Thoracic aorta (tissue), 2 donors: Measurements from ENCODE around the gene EXOC3L4. TPM values are rescaled to one million over a fixed set of nuclear protein-coding genes. Genes with fewer than 3 reads are reported as not detected.
"Not testable (repeated sequence)": the region's sequence is repeated elsewhere in the genome, so short reads cannot be mapped to it uniquely, and the experiment has no call there.

Experiments
- ATAC-seq: fragments of 150-250 bp; one replicate; pipeline ENCODE4 v1.8.0; 2017; ENCODE audit warnings: low read depth; ENCODE audit not compliant: insufficient number of reproducible peaks, low FRiP score
- DNase-seq: peaks from one replicate; pipeline ENCODE4 v3.0.0-alpha.2; 2020; ENCODE audit warnings: low spot score
- H3K27ac ChIP-seq, 2 donors: fragments of 200-600 bp; sonication (generic); 1 replicate in 1 of 2; 2 replicates in 1 of 2; pipeline ENCODE4 v1.5.1; 2016; ENCODE audit warnings: mild to moderate bottlenecking in 2 of 2, moderate library complexity in 2 of 2
- H3K27me3 ChIP-seq: fragments of 200-600 bp; sonication (generic); replicated peaks from 2 replicates; pipeline ENCODE4 v1.6.0; 2016; ENCODE audit warnings: mild to moderate bottlenecking; ENCODE audit not compliant: insufficient read depth
- H3K36me3 ChIP-seq: fragments of 200-600 bp; sonication (generic); one replicate; pipeline ENCODE4 v1.5.1; 2016
- H3K4me1 ChIP-seq, 2 donors: fragments of 200-600 bp; sonication (generic); 1 replicate in 1 of 2; 2 replicates in 1 of 2; pipeline versions ENCODE4 v1.5.1 to v1.6.0; 2016; ENCODE audit warnings: low read depth in 2 of 2, mild to moderate bottlenecking in 1 of 2; ENCODE audit not compliant: control insufficient read depth in 1 of 2
- H3K4me3 ChIP-seq: fragments of 200-600 bp; sonication (generic); 2 replicates; pipeline ENCODE4 v1.5.1; 2016; ENCODE audit warnings: mild to moderate bottlenecking
- H3K9me3 ChIP-seq: fragments of 200-600 bp; sonication (generic); 2 replicates; pipeline ENCODE4 v1.5.1; 2016
- CTCF ChIP-seq: fragments of 200-600 bp; sonication (generic); IDR thresholded peaks from one replicate; pipeline ENCODE4 v1.5.1; 2019; ENCODE audit warnings: antibody characterized with exemption
- total RNA-seq, 2 donors: library from RNA; depleted of rRNA; stranded (reverse); fragments of >200 nt; gene quantifications; one replicate each; pipeline versions ENCODE4 v1.1.0 to v1.2.3, GENCODE V29; 2016

EXOC3L4 gene
- total RNA-seq, 2 donors from 2014 or later, result not detected

- Histone ChIP-seq H3K27ac (no peak overlapping the region), H3K4me3 (no peak overlapping the region), H3K4me1 (peaks cover 11 to 19% of the 10 kb centered on the region in 2 donors), H3K9me3 (no peaks in the 10 kb centered on the region), H3K27me3 (no peaks in the 10 kb centered on the region), H3K36me3 (no peaks in the 10 kb centered on the region)
- DNase-seq (no peak), ATAC-seq (no peak)
- TF ChIP-seq CTCF, result no peak
Measured at GRCh38 chr14:103112400-103113243, 18.1 kb downstream of the EXOC3L4 start.

- Histone ChIP-seq H3K27me3 (no peaks in the 10 kb centered on the region), H3K4me1 (peaks cover 11 to 21% of the 10 kb centered on the region in 2 donors), H3K27ac (no peak overlapping the region), H3K4me3 (no peak overlapping the region), H3K36me3 (no peaks in the 10 kb centered on the region), H3K9me3 (no peaks in the 10 kb centered on the region)
- no peak for DNase-seq
- TF ChIP-seq CTCF, result no peak
- no peak for ATAC-seq
Measured at GRCh38 chr14:103113303-103113702, 18.8 kb downstream of the EXOC3L4 start.

GRCh38 chr14:103113774-103114173 lies 19.2 kb downstream of the EXOC3L4 start:
- ATAC-seq, result no peak
- no peaks in the 10 kb centered on the region for H3K27me3 ChIP-seq
- DNase-seq, result no peak
- no peaks in the 10 kb centered on the region for H3K9me3 ChIP-seq
- no peak for TF ChIP-seq CTCF
- H3K27ac ChIP-seq, result no peak overlapping the region
- no peak overlapping the region for H3K4me3 ChIP-seq
- peaks cover 11 to 25% of the 10 kb centered on the region in 2 donors for H3K4me1 ChIP-seq
- H3K36me3 ChIP-seq, result no peaks in the 10 kb centered on the region

- H3K36me3 ChIP-seq, H3K27me3 ChIP-seq, ATAC-seq, DNase-seq, H3K27ac ChIP-seq, H3K9me3 ChIP-seq: not testable (repeated sequence)
- Histone ChIP-seq H3K4me1 (peaks cover 9 to 21% of the 10 kb centered on the region in 2 donors), H3K4me3 (peak overlapping the region; percentile 49)
Measured at GRCh38 chr14:103115086-103115679, 20.7 kb downstream of the EXOC3L4 start.

GRCh38 chr14:103115845-103116572 lies 21.5 kb downstream of the EXOC3L4 start:
- ATAC-seq (no peak), DNase-seq (no peak)
- Histone ChIP-seq H3K36me3 (no peaks in the 10 kb centered on the region), H3K4me3 (no peak overlapping the region), H3K27ac (no peak overlapping the region), H3K27me3 (no peaks in the 10 kb centered on the region), H3K4me1 (peaks cover 4 to 18% of the 10 kb centered on the region in 2 donors), H3K9me3 (no peaks in the 10 kb centered on the region)
- TF ChIP-seq CTCF, result no peak
